Measurements from ENCODE around the gene STPG4.
"Not testable (repeated sequence)": the region's sequence is repeated elsewhere in the genome, so short reads cannot be mapped to it uniquely, and the experiment has no call there.

Gene STPG4

DNA sequence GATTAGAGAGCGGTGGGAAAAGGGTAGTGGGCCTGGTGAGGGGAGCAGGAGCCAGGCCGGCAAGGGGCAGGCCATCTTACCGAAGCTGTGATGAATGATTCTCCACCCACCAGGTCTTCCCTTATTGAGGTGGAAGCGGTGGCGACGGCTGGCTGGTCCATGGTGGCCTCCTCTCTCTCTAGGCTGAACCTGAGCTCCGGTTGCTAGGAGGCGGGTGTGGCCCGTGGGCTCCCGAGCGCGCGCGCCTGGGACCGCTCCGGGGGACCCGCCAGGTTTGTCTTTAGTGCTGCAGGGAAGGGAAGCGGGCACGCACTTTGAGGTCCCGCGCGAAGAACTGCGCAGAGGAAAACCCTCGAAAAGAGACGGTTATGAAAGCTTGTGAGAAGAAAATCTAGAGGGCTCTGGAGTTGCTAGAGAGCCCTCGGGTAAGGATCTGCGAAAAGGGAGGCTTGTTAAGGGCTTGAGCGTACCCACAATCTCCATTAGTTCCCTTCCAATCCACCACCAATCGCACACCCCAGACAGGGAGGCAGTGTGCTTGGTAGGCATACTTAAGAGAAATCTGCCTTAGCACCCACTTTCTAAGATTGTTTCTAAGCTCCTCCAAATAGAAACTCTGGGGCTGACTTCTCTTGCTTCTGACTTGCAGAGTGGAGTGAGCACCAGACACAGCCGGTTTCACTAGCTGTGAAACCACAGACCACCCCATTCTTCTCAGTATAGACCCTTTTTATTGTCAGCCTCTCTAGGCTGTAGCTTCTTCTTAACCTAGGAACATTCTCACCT lies at the start of gene STPG4:
TSS of gene STPG4 (minus strand) at position 218 of the 786 bp plus-strand sequence. CDS start at position 161, 57 bp downstream.
- no peak for DNase-seq

DNA sequence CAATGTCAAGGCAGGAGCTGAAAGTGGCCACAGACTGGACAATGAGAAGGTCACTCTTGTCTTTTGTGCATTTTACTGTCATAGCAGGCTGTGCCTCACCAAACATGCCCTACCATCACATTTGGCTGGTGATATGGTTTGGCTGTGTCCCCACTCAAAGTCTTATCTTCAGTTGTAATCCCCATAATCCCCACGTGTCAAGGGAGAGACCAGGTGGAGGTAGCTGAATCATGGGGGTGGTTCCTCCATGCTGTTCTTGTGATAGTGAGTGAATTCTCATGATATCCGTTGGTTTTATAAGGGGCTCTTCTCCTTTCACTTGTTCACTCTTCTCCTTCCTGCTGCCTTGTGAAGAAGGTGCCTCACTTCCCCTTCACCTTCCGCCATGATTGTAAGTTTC lies 49.6 kb upstream of the STPG4 start:
- no peak for DNase-seq

DNA sequence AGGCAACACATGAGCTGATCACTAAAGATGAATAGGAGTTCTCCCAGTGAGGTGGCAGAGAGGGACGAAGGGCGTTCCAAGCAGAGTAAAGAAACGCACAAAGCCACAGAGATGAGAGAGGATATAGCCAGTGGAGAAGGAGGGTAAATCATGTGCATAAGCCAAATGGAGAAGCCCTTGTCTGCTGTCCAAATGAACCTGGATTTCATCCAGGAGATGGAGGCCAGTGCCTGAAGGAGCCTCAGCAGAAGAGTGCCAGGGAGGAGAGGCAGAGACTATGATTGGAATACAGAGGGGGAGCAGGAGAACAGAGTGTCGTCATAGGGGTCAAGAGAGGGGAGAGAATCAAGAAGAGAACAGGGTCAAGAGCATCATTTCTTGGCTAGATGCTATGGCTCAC lies 48.9 kb upstream of the STPG4 start:
- DNase-seq = no peak

GRCh38 chr2:47201224-47201623 lies 46.1 kb upstream of the STPG4 start:
- DNase-seq = no peak

DNA sequence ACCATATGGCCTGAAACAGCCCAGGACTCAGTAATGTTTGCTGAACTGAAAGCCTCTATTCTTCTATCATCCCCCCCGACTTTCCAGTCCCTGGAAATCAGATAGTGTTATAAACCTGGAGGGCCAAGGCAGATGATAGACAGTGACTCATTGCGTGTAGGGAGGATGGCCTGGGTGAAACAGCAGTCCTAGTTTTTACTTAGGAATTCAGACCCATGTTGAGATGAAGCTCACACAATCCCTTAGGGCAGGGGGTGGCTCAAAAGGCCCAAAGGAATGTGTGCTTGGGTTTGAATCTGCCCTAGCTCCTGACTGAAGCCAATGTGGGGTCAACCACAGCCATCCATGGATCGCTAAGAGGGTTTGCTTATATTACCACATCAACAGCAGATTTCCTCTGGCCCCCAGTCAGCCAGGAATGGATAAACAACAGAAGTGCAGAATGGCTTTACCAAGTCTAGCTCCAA lies 43.9 kb upstream of the STPG4 start:
- DNase-seq = peak; percentile 20

- no peak for DNase-seq
These were observed 41.4 kb upstream of the STPG4 start for GRCh38 chr2:47196499-47196898.

DNA sequence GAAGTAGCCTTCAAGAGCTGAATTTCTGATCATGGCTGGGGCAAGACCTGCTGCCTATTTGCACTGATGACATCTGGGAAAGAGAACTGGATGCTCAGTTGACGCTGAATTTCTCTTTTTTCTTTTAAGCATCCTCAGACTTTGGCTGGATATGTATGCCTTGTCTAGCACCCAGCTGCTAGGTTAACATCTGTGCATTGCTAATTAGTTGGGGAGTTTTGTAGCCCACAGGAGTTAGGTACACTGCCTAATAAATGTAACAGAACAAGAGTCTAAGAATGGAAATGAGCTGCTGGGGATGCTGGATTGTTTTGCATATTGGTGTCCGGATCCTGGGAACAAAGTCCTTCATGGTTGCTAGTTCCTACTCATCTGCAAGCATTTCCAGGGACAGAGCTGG lies 40.9 kb upstream of the STPG4 start:
- DNase-seq = no peak

DNA sequence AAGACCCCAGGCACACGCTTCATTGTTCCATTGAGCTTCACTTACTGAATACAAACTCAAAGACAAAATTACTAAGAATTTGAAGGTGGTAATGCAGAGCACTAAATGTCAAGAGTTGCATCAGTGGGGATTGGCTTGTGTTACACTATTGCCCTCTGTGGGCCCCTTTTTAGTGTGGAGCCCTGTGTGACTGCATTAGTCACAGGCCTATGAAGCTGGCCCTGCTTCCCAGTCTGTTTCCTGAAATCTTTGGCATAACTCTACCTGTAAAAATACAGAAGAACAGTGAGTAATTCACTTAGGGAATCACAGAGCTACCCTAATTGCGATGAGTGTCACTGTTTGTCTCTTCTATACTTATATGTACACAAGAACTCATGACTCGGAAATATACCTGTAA lies 40.0 kb upstream of the STPG4 start:
- peak; percentile 46 for DNase-seq

GRCh38 chr2:47194410-47194809 lies 39.3 kb upstream of the STPG4 start:
- no peak for DNase-seq

- no peak for DNase-seq
These were observed 38.5 kb upstream of the STPG4 start for GRCh38 chr2:47193607-47194006.

DNA sequence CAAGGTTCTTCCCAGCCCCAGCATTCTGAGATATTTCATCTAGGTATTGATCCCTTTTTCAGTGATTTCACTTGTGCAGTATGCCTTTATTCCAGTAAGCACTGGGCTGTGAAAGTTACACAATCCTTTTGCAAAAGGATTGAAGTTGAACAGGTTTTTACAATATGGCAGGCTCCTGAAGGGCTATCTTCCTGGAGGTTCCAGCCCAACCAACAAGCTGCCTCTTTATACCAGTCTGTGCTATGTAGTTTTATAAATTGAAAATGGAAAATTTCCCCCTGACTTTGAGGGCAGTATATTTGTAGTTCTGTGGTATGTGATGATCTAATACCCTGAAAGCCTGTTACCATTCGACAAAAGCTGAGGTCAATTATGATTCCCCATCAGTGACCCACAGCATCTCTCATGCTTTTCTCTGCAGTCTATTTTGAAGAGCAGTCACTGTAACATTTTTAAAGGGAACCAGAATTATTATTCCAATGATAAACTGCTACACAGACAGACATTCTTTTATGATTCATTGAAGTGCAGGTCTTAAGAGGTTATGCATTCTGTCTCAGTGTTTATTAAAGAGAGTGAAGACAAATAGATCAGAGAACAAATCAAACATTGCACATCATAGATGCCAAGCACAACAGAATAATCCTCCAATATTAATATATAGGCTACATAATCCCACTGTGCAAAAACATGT lies 35.2 kb upstream of the STPG4 start:
- DNase-seq = peak; percentile 89

GRCh38 chr2:47189635-47190034 lies 34.5 kb upstream of the STPG4 start:
- no peak for DNase-seq

DNA sequence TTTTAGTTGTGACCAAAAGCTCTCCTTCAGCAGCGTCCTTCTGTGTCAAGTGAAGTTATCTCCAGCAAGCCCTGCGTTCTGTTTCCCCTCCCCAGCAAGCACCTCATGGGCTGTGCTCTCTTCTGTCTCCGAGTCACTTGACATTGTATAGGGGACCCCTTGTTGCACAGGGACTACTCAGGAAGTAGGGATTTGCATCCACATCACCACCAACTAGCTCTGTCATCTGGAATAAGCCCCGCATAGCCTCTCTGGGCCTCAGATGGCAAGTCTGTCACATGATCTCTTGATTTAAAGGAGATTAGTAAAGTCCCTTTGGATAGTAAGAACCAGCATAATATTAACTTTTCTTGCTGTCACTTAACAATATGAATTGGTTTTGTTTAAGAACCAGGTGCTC lies 32.0 kb upstream of the STPG4 start:
- no peak for DNase-seq

DNA sequence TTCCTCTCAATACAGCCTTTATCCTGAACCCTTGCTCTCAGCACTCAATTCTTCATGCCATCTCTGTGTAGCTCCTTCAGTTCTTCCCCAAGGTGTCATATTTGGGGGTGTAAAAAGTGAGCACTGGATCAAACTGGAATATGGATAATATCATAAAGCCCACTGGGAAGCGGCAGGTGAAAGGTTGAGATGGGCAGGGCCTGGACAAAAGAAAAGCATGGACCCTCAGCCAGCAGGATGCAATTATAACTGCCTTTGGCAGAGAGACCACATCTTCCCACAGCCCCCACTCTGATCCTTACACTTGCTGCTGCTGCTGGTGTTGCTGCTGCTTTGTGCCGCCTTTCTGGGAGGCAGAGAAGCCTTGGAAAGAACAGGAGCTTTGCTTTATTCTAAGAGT lies 31.2 kb upstream of the STPG4 start:
- DNase-seq = no peak

GRCh38 chr2:47185098-47185497 lies 30.0 kb upstream of the STPG4 start:
- DNase-seq = not testable (repeated sequence)

DNA sequence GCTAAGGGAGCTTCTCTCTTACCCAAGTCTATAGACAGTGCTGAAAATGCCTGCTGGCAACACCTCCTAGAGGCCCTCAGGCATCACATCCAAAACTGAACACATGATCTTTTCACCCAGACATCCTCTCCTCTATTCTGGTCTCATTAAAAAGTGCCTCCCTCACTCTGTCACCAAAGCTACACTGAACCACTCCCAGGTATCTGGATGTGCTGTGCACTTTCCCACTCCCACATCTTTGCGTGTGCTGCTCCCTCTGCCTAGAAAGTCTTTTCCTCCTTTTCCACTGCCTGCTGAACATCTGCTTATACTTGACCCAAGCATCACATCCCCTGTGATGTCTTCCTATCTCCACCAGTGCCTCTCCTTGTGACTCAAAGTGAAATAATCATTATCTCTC lies 26.1 kb upstream of the STPG4 start:
- no peak for DNase-seq

DNA sequence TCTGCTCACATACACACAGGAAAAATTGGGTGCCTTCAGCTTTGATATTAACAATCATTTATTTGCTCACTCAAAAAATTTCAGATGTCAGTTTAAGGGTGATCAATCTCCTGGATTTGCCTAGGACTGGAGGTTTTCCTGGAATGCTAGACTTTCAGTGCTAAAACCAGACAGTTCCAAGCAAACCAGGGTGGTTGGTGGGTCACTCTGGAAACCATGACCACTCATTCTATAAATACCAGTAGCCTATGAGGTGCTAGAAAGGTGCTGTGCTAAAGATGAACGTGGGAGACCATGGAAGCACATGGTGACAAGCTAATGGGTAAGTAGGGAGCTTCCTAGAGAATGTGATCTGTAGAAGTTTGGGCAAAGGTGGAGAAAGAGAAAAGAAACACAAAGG lies 25.4 kb upstream of the STPG4 start:
- DNase-seq = no peak

GRCh38 chr2:47179388-47179787 lies 24.3 kb upstream of the STPG4 start:
- DNase-seq = no peak

DNA sequence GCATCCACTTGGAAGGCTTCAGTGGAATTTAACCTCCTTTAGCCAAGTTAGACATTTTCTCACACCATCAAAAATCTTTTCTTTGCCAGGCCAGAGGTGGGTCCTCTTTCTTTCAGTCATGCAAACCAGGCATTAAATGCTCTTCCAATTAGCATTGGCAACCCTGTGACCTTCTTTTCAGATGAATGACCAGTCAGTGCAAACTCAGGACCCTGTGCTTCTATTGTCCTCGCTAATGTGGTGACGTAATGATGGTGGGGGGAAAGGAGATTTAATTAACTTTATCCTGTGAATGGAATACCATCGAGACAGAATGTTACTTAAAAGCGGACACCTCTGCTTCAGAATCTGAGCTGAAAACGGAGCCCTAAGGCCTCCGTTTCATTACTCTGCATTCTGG lies 23.2 kb upstream of the STPG4 start:
- no peak for DNase-seq

DNA sequence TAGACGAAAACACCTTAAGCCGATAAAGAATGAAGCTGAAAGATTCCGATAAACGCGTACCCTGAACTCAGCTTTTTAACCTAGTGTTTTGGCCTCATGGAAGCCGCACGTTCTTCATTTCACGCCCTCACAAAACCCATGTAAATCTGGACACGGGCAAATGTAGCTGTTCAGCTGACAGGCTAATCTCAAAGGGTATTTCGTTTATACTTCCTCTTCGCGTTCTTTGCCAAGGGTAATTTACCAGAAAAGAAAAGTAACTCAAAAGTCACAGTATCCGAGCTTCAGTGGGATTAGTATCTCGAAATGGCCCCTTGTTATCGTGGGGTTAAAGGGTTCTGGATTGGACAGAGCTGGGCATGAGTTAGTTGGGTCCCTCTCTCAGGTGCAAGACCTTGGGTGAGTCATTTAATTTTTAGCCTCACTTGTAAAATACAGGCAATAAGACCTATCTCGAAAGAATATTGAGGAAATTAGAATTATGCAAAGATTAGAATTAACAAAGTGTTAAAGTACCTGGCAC lies 22.0 kb upstream of the STPG4 start:
- DNase-seq = no peak

DNA sequence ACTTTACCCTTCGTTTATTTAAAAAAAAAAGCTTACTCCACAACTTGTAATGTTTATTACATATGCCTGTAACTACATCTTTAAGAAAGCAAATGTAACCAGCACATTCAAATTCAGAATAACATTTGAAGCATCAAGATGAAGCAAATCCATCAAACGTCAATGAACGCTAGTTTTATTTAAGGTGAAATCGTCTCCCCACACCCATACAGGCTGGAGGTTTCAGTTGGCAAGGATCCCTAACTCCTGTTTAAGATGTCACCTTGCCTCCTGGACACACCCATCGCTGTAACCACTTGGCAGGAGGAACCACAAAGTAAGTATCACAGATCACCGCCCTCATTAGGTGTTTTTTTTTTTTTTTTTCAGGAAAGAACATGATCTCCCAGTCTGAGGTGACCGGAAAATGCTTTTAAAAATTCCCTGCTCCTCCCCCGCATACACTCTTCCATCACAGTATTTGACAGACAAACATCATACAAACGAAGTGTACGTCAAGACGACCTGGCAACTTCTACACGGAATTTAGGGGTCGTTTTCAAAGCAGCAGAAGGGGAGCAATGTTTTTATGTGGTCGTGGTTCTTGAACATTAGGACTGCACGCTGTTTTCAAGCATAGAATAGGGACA lies 19.7 kb upstream of the STPG4 start:
- peak; percentile 70 for DNase-seq

DNA sequence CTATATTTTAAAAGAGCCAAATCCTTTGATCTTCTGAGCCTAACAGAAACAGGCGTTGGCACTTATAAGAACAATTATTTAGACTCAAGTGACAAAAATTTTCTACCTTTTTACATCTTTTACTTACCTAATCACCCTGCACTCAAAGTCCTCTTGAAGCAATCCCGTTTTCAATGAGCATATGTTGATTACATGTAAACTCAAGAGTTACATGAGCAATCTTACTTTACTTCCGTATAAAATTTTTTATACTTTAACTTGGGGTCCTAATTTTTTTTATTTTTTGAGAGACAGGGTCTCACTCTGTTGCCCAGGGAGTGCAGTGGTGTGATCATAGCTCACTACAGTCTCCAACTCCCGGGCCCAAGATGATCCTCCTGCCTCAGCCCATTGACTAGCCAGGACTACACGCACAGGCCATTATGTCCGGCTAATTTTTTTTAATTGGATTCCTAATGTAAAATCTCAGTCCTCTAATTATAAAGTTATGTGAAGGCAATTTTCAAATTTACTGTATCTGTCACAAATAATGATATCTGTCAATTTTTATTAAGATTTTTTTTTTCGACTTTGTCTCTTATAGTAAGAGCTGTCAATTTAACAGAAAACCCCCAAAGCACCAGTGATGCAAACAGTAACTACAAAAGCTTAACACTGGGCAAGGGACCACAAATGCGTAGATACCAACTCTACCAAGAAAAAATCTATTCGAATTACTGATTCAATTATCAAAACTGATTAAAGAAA lies 19.1 kb upstream of the STPG4 start:
- DNase-seq = no peak

All from DMS53 (cell line).